Pancreas (tissue), 10 donors: ENCODE measurements around the gene RPS21. TPM values are rescaled to one million over a fixed set of nuclear protein-coding genes. Genes with fewer than 3 reads are reported as not detected.

Experiments
- ATAC-seq, 4 donors: fragments of 200-7000 bp; cut with Tn5 transposase; one replicate each; pipeline versions ENCODE4 v1.8.0 to v1.9.1; 2020; ENCODE audit warnings: mild to moderate bottlenecking in 4 of 4, moderate library complexity in 4 of 4
- DNase-seq, 6 donors: peaks; one replicate each; pipeline ENCODE4 v3.0.0-alpha.2; 2020
- FAIRE-seq: peaks from 2 replicates; lab custom pipeline; 2012; peaks lifted over from hg19 to GRCh38; lab: Jason Lieb, UNC
- H3K27ac ChIP-seq, 4 donors: fragments of 200-600 bp; sonication (generic); 1 replicate in 3 of 4; 2 replicates in 1 of 4; pipeline versions ENCODE4 v1.5.0 to v1.8.0; 2020
- H3K27me3 ChIP-seq, 4 donors: fragments of 200-600 bp; one replicate each; pipeline ENCODE4 v1.8.0; 2021
- H3K36me3 ChIP-seq, 3 donors: fragments of 200-600 bp; sonication (generic) in 1 of 3; one replicate each; pipeline versions ENCODE4 v1.5.0 to v1.8.0; 2020 to 2021
- H3K4me1 ChIP-seq, 3 donors: fragments of 200-600 bp; one replicate each; pipeline ENCODE4 v1.8.0; 2021
- H3K4me3 ChIP-seq, 4 donors: fragments of 200-600 bp; sonication (generic) in 2 of 4; one replicate each; pipeline versions ENCODE4 v1.5.0 to v1.8.0; 2020 to 2021
- H3K9me3 ChIP-seq, 4 donors: fragments of 200-600 bp; one replicate each; pipeline ENCODE4 v1.8.0; 2021
- WGBS, 2 donors: extraction: QIAGEN DNeasy Blood & Tissue Kit; methylation state at CpG; one replicate each; pipeline ENCODE4 v1.1.7; 2013; 5-methylcytosine and 5-hydroxymethylcytosine counted together
- intact Hi-C, 3 donors: fragments of 100-400 bp; cut with DNase I; formaldehyde crosslinking; loops; one replicate each; pipeline versions ENCODE4 v1.11.1 to v1.14.2; 2022
- polyA plus RNA-seq, 2 donors: library from polyadenylated mRNA; stranded (reverse); fragments of 200-250 nt; gene quantifications; one replicate each; pipeline ENCODE4 v1.2.3, GENCODE V29; 2013
- total RNA-seq, 6 donors: library from RNA; stranded (reverse); fragmentation: NEBNext Ultra II Directional in 4 of 6; extraction: Animal tissue kit (Norgen Biotek cat#: 25700) in 4 of 6; gene quantifications; one replicate each; pipeline versions ENCODE4 v1.2.1 to v1.2.4, GENCODE V29; 2021 to 2023
- TF ChIP-seq, protein P1 (sequence below), 4 donors: fragments of 200-600 bp; sonication (generic) in 3 of 4; IDR thresholded peaks; one replicate each; pipeline versions ENCODE4 v1.5.0 to v1.8.0; 2021; ENCODE audit warnings: antibody characterized with exemption in 4 of 4
- donor health status: healthy with polysubstance abuse.
- donor health status: DM: no; HTN: no; CAD: no; lungs with moderate emphysema.
- donor health status: DM: no; HTN: no; CAD: no.
- donor health status: control.
- donor health status: control.
- donor health status: Bipolar disorder and iron deficiency.
- donor health status: DM: yes; HTN: yes; CAD: no.
- donor health status: DM: no; HTN: no; CAD: no.
- donor health status: DM: no; HTN: no; CAD: no.
- donor health status: DM: yes; HTN: yes; CAD: no.

The RPS21 gene
- total and polyA plus RNA-seq, 8 donors = 662 to 2,141 (median 973) TPM

DNA sequence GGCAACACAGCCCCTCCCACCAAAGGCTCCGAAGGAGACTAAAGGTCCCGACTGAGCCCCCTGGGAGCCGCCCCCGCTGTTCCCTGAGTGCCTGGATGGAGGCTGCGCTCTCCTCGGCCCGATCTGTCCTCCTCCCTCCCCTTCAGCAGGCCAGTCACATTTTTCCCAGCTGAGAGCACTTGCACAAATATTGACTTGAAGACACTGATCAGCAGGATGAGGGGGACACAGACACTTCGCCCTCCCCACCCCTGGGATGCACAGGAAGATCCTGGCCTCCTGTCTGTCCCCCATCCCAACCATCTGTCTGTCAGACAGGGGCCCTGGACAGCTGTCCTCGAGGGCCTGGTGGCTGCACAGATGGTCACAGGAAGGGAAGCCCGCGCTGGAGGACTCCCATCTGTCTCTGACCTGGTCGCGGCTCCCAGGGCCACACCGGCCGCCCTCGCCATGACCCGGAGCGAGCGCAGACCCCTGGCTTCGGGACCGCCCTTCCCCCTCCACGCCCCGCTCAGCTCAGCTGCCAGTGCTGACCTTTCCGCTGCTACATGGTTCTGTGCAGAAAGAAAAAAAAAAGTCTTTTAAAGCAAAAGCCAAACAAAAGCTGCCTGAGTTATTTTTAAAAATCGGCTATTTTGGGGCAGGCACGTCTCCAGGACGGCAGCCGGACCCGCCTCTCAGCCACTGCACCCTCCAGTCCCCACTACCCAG lies 30.9 kb upstream of the RPS21 start:
- intact Hi-C loops = no loop called here
- peaks cover 0 to 13% (median 3%) of the 10 kb centered on the region in 3 donors for H3K4me1 ChIP-seq
- H3K4me3 ChIP-seq = no peak overlapping the region
- 70 to 71% methylated on average over 29 of the region's 29 CpGs for WGBS, 2 donors
- ATAC-seq = peak; percentile 4 to 49 (median 36)
- DNase-seq = peak in 2 of 6 donors; percentile 40 to 77
- no peaks in the 10 kb centered on the region for H3K27me3 ChIP-seq
- peak overlapping the region; percentile 31 to 62 (median 60) for H3K27ac ChIP-seq
- no peaks in the 10 kb centered on the region for H3K9me3 ChIP-seq
- peaks cover 0 to 9% (median 3%) of the 10 kb centered on the region in 3 donors for H3K36me3 ChIP-seq
- TF ChIP-seq, protein P1, sequence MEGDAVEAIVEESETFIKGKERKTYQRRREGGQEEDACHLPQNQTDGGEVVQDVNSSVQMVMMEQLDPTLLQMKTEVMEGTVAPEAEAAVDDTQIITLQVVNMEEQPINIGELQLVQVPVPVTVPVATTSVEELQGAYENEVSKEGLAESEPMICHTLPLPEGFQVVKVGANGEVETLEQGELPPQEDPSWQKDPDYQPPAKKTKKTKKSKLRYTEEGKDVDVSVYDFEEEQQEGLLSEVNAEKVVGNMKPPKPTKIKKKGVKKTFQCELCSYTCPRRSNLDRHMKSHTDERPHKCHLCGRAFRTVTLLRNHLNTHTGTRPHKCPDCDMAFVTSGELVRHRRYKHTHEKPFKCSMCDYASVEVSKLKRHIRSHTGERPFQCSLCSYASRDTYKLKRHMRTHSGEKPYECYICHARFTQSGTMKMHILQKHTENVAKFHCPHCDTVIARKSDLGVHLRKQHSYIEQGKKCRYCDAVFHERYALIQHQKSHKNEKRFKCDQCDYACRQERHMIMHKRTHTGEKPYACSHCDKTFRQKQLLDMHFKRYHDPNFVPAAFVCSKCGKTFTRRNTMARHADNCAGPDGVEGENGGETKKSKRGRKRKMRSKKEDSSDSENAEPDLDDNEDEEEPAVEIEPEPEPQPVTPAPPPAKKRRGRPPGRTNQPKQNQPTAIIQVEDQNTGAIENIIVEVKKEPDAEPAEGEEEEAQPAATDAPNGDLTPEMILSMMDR (IDR thresholded peaks at IDR 0.05) = no peak
- FAIRE-seq = no peak

DNA sequence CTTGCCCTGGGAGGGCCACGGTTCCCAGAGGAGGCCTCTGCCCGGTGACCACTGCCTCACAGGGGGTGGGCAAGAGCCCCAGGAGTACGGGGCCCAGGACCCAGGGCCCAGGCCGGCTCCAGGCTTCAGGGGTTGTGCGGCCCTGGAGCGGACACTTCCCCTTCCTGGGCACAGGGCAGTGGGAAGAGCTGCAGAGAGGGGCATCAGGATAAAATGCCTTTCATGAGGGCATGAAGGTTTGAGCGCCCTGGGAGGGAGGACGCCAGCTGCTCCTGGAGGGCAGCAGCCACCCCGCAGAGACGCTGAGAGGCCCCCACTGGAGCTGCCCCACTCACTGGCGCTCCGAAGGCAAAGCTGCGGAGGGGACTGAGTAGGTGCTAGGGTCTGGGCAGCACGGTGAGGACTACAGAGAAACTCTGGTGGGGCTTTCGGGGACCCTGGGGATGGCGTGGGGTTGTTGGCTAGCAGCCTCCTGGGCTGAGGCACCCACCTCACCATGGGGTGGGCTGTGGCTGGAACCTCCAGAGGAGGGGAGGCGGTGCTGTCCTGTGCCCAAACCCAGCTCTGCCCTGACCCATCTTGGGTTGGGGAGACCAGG lies 30.2 kb upstream of the RPS21 start:
- intact Hi-C loops = no loop called here

DNA sequence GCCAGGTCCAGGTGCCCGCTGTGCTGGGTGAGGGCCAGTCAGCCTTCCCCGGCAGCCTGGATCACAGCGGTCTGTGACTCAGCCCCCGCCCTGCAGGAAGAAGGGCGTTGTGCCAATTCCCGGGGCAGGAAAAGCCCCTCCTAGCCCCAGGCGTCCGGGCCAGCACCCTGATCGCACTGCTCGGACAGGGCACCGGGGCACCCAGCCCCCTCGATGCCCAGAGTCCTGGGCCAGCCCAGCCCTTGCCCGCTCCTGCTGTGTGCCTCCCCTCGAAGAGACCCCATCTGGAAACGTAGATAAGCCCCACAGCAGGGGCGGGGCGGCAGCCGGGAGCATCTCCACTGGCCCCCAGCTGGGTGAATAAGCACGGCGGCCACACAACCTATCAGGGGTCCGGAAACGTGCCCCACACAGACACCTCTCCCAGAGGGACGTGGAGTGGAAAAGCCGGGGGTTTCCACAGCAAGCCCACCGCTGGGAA lies 29.7 kb upstream of the RPS21 start:
- peak in 2 of 6 donors; percentile 70 to 84 for DNase-seq
- Histone ChIP-seq H3K36me3 (no peaks in the 10 kb centered on the region), H3K9me3 (no peaks in the 10 kb centered on the region), H3K4me3 (no peak overlapping the region), H3K27me3 (no peaks in the 10 kb centered on the region), H3K27ac (peak overlapping the region in 3 of 4 donors; percentile 17 to 62 (median 61)), H3K4me1 (peaks cover 0 to 13% (median 3%) of the 10 kb centered on the region in 3 donors)
- FAIRE-seq = no peak
- intact Hi-C loops = no loop called here
- TF ChIP-seq, protein P1 (IDR thresholded peaks at IDR 0.05) = no peak
- 58 to 60% methylated on average over 21 to 25 of the region's 25 CpGs for WGBS, 2 donors
- peak in 2 of 4 donors; percentile 33 to 40 for ATAC-seq

More for the DNA sequence above, 30.2 kb upstream of the RPS21 start:
- Histone ChIP-seq H3K9me3 (no peaks in the 10 kb centered on the region), H3K4me1 (peaks cover 0 to 13% (median 3%) of the 10 kb centered on the region in 3 donors), H3K4me3 (no peak overlapping the region), H3K27ac (peak overlapping the region; percentile 17 to 62 (median 60)), H3K27me3 (no peaks in the 10 kb centered on the region), H3K36me3 (peaks cover 0 to 3% (median 0%) of the 10 kb centered on the region in 3 donors)
- TF ChIP-seq, protein P1 (IDR thresholded peaks at IDR 0.05) = no peak
- ATAC-seq = peak in 1 of 4 donors; percentile 2
- no peak for FAIRE-seq
- DNase-seq = peak in 2 of 6 donors; percentile 25 to 56
- 78 to 79% methylated on average over 17 of the region's 17 CpGs for WGBS, 2 donors

DNA sequence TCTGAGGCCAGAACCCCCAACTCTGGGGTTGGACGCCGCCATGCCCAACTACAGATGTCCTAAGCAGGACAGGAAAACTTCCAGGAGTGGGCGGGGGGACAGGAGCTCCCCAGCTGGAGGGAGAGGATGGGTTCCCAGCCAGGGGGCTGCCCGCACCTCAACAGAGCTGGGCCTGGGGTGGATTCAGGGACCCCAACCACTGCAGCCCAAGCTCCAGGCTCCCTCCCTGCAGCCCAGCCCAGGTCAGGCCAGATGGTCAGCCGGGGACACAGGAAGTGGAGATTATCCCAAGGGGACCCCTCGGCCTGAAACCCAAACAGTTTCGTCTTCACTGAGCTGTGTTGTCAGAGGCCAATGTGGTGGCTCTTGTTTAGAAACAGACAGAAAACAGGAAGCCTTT lies 29.2 kb upstream of the RPS21 start:
- TF ChIP-seq, protein P1 (IDR thresholded peaks at IDR 0.05) = no peak
- Histone ChIP-seq H3K27me3 (no peaks in the 10 kb centered on the region), H3K36me3 (no peaks in the 10 kb centered on the region), H3K9me3 (no peaks in the 10 kb centered on the region), H3K4me3 (no peak overlapping the region), H3K4me1 (peaks cover 0 to 13% (median 3%) of the 10 kb centered on the region in 3 donors), H3K27ac (peak overlapping the region; percentile 13 to 62 (median 56))
- intact Hi-C loops = no loop called here
- ATAC-seq (no peak), DNase-seq (peak in 2 of 6 donors; percentile 30 to 67), FAIRE-seq (no peak)
- WGBS, 2 donors = 79 to 83% methylated on average over 7 of the region's 7 CpGs
